ENCODE data around the gene MOBP.
"Not testable (repeated sequence)": the region's sequence is repeated elsewhere in the genome, so short reads cannot be mapped to it uniquely, and the experiment has no call there.

MOBP gene, protein sequence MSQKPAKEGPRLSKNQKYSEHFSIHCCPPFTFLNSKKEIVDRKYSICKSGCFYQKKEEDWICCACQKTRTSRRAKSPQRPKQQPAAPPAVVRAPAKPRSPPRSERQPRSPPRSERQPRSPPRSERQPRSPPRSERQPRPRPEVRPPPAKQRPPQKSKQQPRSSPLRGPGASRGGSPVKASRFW

GRCh38 chr3:39467394-39468107 lies at the start of gene MOBP:
MOBP (plus strand) TSS chr3:39467680; CDS start chr3:39502070, 34,390 bp downstream.
- no peak for DNase-seq (ENCODE audit: low read depth)
- no peak within 1 kb of the TSS for H3K4me3 ChIP-seq (ENCODE audit: low read length)
- TF ChIP-seq CTCF (conservative IDR thresholded peaks at IDR 0.05; ENCODE audit: low read depth, low read length) = no peak

DNA sequence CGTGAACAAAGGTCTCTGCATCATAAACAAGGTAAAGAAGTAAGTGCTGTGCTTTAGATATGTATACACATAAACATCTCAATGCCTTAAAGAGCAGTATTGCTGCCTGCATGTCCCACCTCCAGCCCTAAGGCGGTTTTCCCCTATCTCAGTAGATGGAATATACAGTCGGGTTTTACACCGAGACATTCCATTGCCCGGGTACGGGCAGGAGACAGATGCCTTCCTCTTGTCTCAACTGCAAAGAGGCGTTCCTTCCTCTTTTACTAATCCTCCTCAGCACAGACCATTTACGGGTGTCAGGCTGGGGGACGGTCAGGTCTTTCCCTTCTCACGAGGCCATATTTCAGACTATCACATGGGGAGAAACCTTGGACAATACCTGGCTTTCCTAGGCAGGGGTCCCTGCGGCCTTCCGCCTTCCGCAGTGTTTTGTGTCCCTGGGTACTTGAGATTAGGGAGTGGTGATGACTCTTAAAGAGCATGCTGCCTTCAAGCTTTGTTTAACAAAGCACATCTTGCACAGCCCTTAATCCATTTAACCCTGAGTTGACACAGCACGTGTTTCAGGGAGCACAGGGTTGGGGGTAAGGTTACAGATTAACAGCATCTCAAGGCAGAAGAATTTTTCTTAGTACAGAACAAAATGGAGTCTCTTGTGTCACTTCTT lies 48.8 kb upstream of the MOBP start:
- not testable (repeated sequence) for H3K4me3 ChIP-seq (ENCODE audit: low read length); DNase-seq (ENCODE audit: low read depth)

GRCh38 chr3:39419742-39420315 lies 47.7 kb upstream of the MOBP start:
- H3K4me3 ChIP-seq (ENCODE audit: low read length) = no peak overlapping the region
- TF ChIP-seq CTCF (conservative IDR thresholded peaks at IDR 0.05; ENCODE audit: low read depth, low read length) = no peak
- no peak for DNase-seq (ENCODE audit: low read depth)

GRCh38 chr3:39420543-39420942 lies 46.9 kb upstream of the MOBP start:
- no peak overlapping the region for H3K4me3 ChIP-seq (ENCODE audit: low read length)
- no peak for TF ChIP-seq CTCF (conservative IDR thresholded peaks at IDR 0.05; ENCODE audit: low read depth, low read length)
- DNase-seq (ENCODE audit: low read depth) = no peak

GRCh38 chr3:39423436-39423970 lies 44.0 kb upstream of the MOBP start:
- H3K4me3 ChIP-seq (ENCODE audit: low read length) = no peak overlapping the region
- no peak for DNase-seq (ENCODE audit: low read depth)
- TF ChIP-seq CTCF (conservative IDR thresholded peaks at IDR 0.05; ENCODE audit: low read depth, low read length) = no peak

GRCh38 chr3:39426312-39426711 lies 41.2 kb upstream of the MOBP start:
- no peak for DNase-seq (ENCODE audit: low read depth)
- TF ChIP-seq CTCF (conservative IDR thresholded peaks at IDR 0.05; ENCODE audit: low read depth, low read length) = no peak
- H3K4me3 ChIP-seq (ENCODE audit: low read length) = no peak overlapping the region

DNA sequence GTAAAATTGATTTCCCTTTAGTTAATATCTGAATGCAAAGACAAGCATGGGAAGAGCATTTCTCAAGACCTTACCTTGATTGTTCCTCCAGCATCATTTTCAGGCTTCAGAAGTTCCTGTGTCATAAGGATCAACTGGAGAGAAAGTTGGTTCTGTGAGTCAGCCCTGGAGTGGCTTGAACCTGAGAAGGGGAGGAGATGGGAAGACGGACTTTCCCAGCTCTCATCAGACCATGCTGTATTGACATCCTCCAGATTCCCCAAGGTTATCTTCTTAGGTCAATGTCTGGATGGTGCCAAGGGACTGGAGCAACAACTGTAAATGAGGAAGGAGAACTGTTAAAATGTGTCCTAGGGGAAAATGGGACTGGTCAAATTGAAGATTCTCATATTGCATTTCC lies 40.0 kb upstream of the MOBP start:
- H3K4me3 ChIP-seq (ENCODE audit: low read length) = no peak overlapping the region
- DNase-seq (ENCODE audit: low read depth) = no peak
- no peak for TF ChIP-seq CTCF (conservative IDR thresholded peaks at IDR 0.05; ENCODE audit: low read depth, low read length)

Measured in retinal pigment epithelial cell (primary cell).